ENCODE data around the gene RAF1. TPM values are rescaled to one million over a fixed set of nuclear protein-coding genes. Genes with fewer than 3 reads are reported as not detected.
A peak's percentile ranks its signal among the peaks of the same experiment; 100 is the strongest.

The RAF1 gene
- total RNA-seq, 2 experiments from 2014 or later: 127 to 139 TPM

GRCh38 chr3:12584083-12584482 is 79.8 kb downstream of the RAF1 start:
- H3K27me3 ChIP-seq (ENCODE audit: control insufficient read depth in 1 of 2, insufficient read depth in 2 of 2, low read length in 2 of 2): no peaks in the 10 kb centered on the region
- Mint-ChIP-seq H3K36me3 (ENCODE audit: low read depth) (peaks cover 95% of the 10 kb centered on the region), H3K4me3 (no peak overlapping the region), H3K27me3 (no peaks in the 10 kb centered on the region), H3K4me1 (ENCODE audit: low read depth) (no peaks in the 10 kb centered on the region), H3K9me3 (no peaks in the 10 kb centered on the region), H3K27ac (peak overlapping the region; percentile 18)
- no peak overlapping the region for H3K27ac ChIP-seq (ENCODE audit: low read depth in 1 of 2, low read length in 2 of 2)
- H3K4me3 ChIP-seq (ENCODE audit: low read length): no peak overlapping the region
- no peak for DNase-seq
- ChIA-PET CTCF (no interaction called here), POLR2A (interaction anchor here (0.6 to 1.0 kb wide), 2 partner anchors 12 to 80 kb away, joined by 3 to 4 read pairs; partner anchors contain the start of gene RAF1)
- ATAC-seq (ENCODE audit: poor library complexity): no peak
- TF ChIP-seq CTCF (IDR thresholded peaks at IDR 0.05): no peak
- H3K4me1 ChIP-seq (ENCODE audit: insufficient read depth, low read length): no peaks in the 10 kb centered on the region
- H3K9me3 ChIP-seq (ENCODE audit: control insufficient read depth in 1 of 2, insufficient read depth in 1 of 2, low read length in 2 of 2): no peaks in the 10 kb centered on the region
- intact Hi-C loops (cut with DNase I, micrococcal nuclease): no loop called here
- H3K36me3 ChIP-seq (ENCODE audit: insufficient read depth, low read length): peaks cover 87% of the 10 kb centered on the region

GRCh38 chr3:12583280-12583679 is 80.6 kb downstream of the RAF1 start:
- no peak for DNase-seq
- H3K4me3 Mint-ChIP-seq: no peak overlapping the region
- ChIA-PET CTCF (no interaction called here), POLR2A (interaction anchor here (0.8 kb wide), 1 partner anchor 81 kb away, joined by 3 read pairs; the partner anchor contains the start of gene RAF1)
- Histone ChIP-seq H3K9me3 (ENCODE audit: control insufficient read depth in 1 of 2, insufficient read depth in 1 of 2, low read length in 2 of 2) (no peaks in the 10 kb centered on the region), H3K4me3 (ENCODE audit: low read length) (no peak overlapping the region), H3K27me3 (ENCODE audit: control insufficient read depth in 1 of 2, insufficient read depth in 2 of 2, low read length in 2 of 2) (no peaks in the 10 kb centered on the region), H3K27ac (ENCODE audit: low read depth in 1 of 2, low read length in 2 of 2) (no peak overlapping the region), H3K4me1 (ENCODE audit: insufficient read depth, low read length) (no peaks in the 10 kb centered on the region), H3K36me3 (ENCODE audit: insufficient read depth, low read length) (peaks cover 82% of the 10 kb centered on the region)
- intact Hi-C loops (cut with DNase I, micrococcal nuclease): no loop called here
- no peak for ATAC-seq (ENCODE audit: poor library complexity)
- no peaks in the 10 kb centered on the region for H3K9me3 Mint-ChIP-seq
- no peak for TF ChIP-seq CTCF (IDR thresholded peaks at IDR 0.05)
- no peaks in the 10 kb centered on the region for H3K27me3 Mint-ChIP-seq
- no peaks in the 10 kb centered on the region for H3K4me1 Mint-ChIP-seq (ENCODE audit: low read depth)
- peaks cover 95% of the 10 kb centered on the region for H3K36me3 Mint-ChIP-seq (ENCODE audit: low read depth)
- no peak overlapping the region for H3K27ac Mint-ChIP-seq

- Histone ChIP-seq H3K27me3 (ENCODE audit: control insufficient read depth in 1 of 2, insufficient read depth in 2 of 2, low read length in 2 of 2) (no peaks in the 10 kb centered on the region), H3K4me3 (ENCODE audit: low read length) (no peak overlapping the region), H3K36me3 (ENCODE audit: insufficient read depth, low read length) (peaks cover 81% of the 10 kb centered on the region), H3K9me3 (ENCODE audit: control insufficient read depth in 1 of 2, insufficient read depth in 1 of 2, low read length in 2 of 2) (peaks cover 0 to 1% of the 10 kb centered on the region in 2 experiments), H3K27ac (ENCODE audit: low read depth in 1 of 2, low read length in 2 of 2) (no peak overlapping the region), H3K4me1 (ENCODE audit: insufficient read depth, low read length) (no peaks in the 10 kb centered on the region)
- ChIA-PET POLR2A (interaction anchor here (0.8 kb wide), 1 partner anchor 82 kb away, joined by 3 read pairs; the partner anchor contains the start of gene RAF1), CTCF (interaction anchor here (0.5 kb wide), 1 partner anchor 97 kb away, joined by 3 read pairs; no protein-coding TSS in a partner anchor)
- Mint-ChIP-seq H3K36me3 (ENCODE audit: low read depth) (peaks cover 93% of the 10 kb centered on the region), H3K27me3 (no peaks in the 10 kb centered on the region), H3K4me1 (ENCODE audit: low read depth) (no peaks in the 10 kb centered on the region), H3K4me3 (no peak overlapping the region), H3K9me3 (no peaks in the 10 kb centered on the region), H3K27ac (no peak overlapping the region)
- TF ChIP-seq CTCF (IDR thresholded peaks at IDR 0.05): no peak
- DNase-seq (no peak), ATAC-seq (ENCODE audit: poor library complexity) (no peak)
- intact Hi-C loops (cut with DNase I, micrococcal nuclease): no loop called here
Observed at GRCh38 chr3:12582730-12583129, 81.2 kb downstream of the RAF1 start.

All from CD4-positive, alpha-beta T cell (primary cell).